OCI-LY3 (cell line): Measurements from ENCODE around the gene IL7R.
"Not testable (repeated sequence)": the region's sequence is repeated elsewhere in the genome, so short reads cannot be mapped to it uniquely, and the experiment has no call there.

Experiments used
- H2AFZ ChIP-seq: fragments of 200-600, 300-600 bp; shearing (Covaris generic); 2 replicates; pipeline ENCODE4 v1.6.0; 2014; ENCODE audit warnings: antibody characterized with exemption, low read depth, low read length
- H3K27ac ChIP-seq: fragments of 200-600, 300-600 bp; sonication (generic); 2 replicates; pipeline ENCODE4 v1.5.1; 2014; ENCODE audit warnings: mild to moderate bottlenecking, low read length, moderate library complexity, mixed read lengths
- H3K27me3 ChIP-seq: fragments of 200-600, 300-600 bp; sonication (generic); 2 replicates; pipeline ENCODE4 v1.6.1; 2014; ENCODE audit warnings: low read depth, low read length, mixed read lengths
- H3K36me3 ChIP-seq: fragments of 200-600, 300-600 bp; sonication (generic); replicated peaks from 2 replicates; pipeline ENCODE3; 2014; ENCODE audit warnings: low read depth, low read length, mixed read lengths
- H3K4me1 ChIP-seq: fragments of 300-600, 200-600 bp; sonication (generic); 2 replicates; pipeline ENCODE4 v1.6.1; 2014; ENCODE audit warnings: low read length, mixed read lengths
- H3K4me2 ChIP-seq: fragments of 200-600, 300-600 bp; sonication (generic); 2 replicates; pipeline ENCODE4 v1.6.1; 2014; ENCODE audit warnings: low read length, mixed read lengths
- H3K4me3 ChIP-seq: fragments of 300-600, 200-600 bp; sonication (generic); 2 replicates; pipeline ENCODE4 v1.5.1; 2014; ENCODE audit warnings: antibody characterized with exemption, mild to moderate bottlenecking, low read length, moderate library complexity
- H3K79me2 ChIP-seq: fragments of 300-600, 200-600 bp; shearing (Covaris generic); 2 replicates; pipeline ENCODE4 v1.6.1; 2014; ENCODE audit warnings: mild to moderate bottlenecking, low read length, mixed read lengths
- H3K9ac ChIP-seq: fragments of 300-600, 200-600 bp; shearing (Covaris generic); 2 replicates; pipeline ENCODE4 v1.6.0; 2014; ENCODE audit warnings: mild to moderate bottlenecking, low read length, moderate library complexity
- H3K9me3 ChIP-seq: fragments of 200-600, 300-600 bp; shearing (Covaris generic); 2 replicates; pipeline ENCODE4 v1.6.1; 2014; ENCODE audit warnings: low read length, mixed read lengths; ENCODE audit not compliant: insufficient read depth
- H4K20me1 ChIP-seq: fragments of 200-600, 300-600 bp; sonication (generic); 2 replicates; pipeline ENCODE4 v1.6.1; 2016; ENCODE audit warnings: low read length, mixed read lengths; ENCODE audit not compliant: insufficient read depth
- EZH2phosphoT487 ChIP-seq: fragments of 200-600 bp; shearing (Covaris generic); IDR thresholded peaks from 2 replicates; pipeline ENCODE4 v1.6.1; 2018; ENCODE audit warnings: antibody characterized with exemption, mixed run types, low read depth
- TF ChIP-seq, protein P1 (sequence below): fragments of 200-600, 300-600 bp; sonication (generic); IDR thresholded peaks from 2 replicates; pipeline ENCODE4 v1.5.1; 2014; ENCODE audit warnings: antibody characterized with exemption, low read length, low read depth

Gene IL7R

DNA sequence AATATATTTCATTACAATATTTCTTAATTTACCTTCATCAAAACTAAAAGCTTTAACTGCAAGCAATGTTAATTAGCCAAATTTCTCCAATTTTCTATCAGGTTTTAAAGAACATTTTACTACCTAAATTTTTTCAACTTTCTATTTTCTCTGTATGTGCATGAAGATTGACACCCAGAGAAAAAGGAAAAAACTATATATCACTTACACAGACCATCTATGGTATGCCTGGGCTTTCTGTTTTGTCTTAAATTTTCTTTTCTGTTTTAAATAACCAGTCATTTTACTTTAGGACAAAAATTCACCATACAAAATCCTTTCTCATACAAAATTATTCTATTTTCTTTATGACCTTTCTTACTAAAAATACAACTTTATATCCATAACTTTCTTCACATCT, 13.8 kb upstream of the IL7R start:
- Histone ChIP-seq H3K36me3 (no peaks in the 10 kb centered on the region), H3K4me1 (no peaks in the 10 kb centered on the region), H3K4me2 (no peak overlapping the region), H3K79me2 (no peaks in the 10 kb centered on the region), H3K9me3 (no peaks in the 10 kb centered on the region), H3K9ac (no peak overlapping the region), H3K27me3 (no peaks in the 10 kb centered on the region), H3K27ac (no peak overlapping the region), H4K20me1 (no peaks in the 10 kb centered on the region), H2AFZ (no peak overlapping the region), H3K4me3 (no peak overlapping the region)
- no peak for TF ChIP-seq EZH2phosphoT487
- TF ChIP-seq, protein P1, sequence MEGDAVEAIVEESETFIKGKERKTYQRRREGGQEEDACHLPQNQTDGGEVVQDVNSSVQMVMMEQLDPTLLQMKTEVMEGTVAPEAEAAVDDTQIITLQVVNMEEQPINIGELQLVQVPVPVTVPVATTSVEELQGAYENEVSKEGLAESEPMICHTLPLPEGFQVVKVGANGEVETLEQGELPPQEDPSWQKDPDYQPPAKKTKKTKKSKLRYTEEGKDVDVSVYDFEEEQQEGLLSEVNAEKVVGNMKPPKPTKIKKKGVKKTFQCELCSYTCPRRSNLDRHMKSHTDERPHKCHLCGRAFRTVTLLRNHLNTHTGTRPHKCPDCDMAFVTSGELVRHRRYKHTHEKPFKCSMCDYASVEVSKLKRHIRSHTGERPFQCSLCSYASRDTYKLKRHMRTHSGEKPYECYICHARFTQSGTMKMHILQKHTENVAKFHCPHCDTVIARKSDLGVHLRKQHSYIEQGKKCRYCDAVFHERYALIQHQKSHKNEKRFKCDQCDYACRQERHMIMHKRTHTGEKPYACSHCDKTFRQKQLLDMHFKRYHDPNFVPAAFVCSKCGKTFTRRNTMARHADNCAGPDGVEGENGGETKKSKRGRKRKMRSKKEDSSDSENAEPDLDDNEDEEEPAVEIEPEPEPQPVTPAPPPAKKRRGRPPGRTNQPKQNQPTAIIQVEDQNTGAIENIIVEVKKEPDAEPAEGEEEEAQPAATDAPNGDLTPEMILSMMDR = no peak

DNA sequence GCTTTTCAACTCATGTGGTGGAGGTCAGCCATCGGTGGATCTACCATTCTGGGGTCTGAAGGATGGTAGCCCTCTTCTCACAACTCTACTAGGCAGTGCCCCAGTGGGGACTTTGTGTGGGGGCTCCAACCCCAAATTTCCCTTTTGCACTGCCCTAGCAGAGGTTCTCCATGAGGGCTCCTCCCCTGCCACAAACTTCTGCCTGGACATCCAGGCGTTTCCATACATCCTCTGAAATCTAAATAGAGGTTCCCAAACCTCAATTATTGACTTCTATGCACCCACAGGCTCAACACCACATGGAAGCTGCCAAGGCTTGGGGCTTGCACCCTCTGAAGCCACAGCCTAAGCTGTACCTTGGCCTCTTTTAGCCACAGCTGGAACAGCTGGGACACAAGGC, 11.2 kb upstream of the IL7R start:
- H3K27me3 ChIP-seq, H3K36me3 ChIP-seq, H3K27ac ChIP-seq, H3K79me2 ChIP-seq, H4K20me1 ChIP-seq, H3K9ac ChIP-seq, H3K9me3 ChIP-seq, H3K4me1 ChIP-seq, H3K4me2 ChIP-seq, H2AFZ ChIP-seq, H3K4me3 ChIP-seq: not testable (repeated sequence)

DNA sequence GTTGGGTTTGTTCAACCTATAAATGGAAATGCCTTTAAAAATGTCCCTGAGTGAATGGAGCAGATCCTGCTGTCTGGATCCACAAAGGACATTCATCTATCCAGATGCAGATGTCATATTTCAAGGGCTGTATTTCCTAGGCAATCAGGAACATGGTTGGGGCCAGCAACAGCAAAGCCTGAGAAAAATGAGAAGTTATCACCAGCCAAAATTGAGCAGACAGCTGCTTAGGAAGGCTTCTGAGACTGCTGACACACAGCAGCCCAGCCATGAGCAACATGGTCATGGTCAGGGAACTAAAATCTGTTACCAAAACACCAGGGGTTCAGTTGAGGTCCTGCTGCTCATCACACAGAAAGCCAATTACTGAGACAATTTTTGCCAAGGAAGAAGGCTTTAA, 9.2 kb upstream of the IL7R start:
- H4K20me1 ChIP-seq = no peaks in the 10 kb centered on the region
- no peaks in the 10 kb centered on the region for H3K36me3 ChIP-seq
- peaks cover 8% of the 10 kb centered on the region for H3K4me1 ChIP-seq
- H3K9ac ChIP-seq = no peak overlapping the region
- no peak overlapping the region for H2AFZ ChIP-seq
- H3K27me3 ChIP-seq = no peaks in the 10 kb centered on the region
- H3K9me3 ChIP-seq = no peaks in the 10 kb centered on the region
- TF ChIP-seq, protein P1 = no peak
- TF ChIP-seq EZH2phosphoT487 = no peak
- no peak overlapping the region for H3K4me3 ChIP-seq
- H3K27ac ChIP-seq = no peak overlapping the region
- no peaks in the 10 kb centered on the region for H3K79me2 ChIP-seq
- no peak overlapping the region for H3K4me2 ChIP-seq

DNA sequence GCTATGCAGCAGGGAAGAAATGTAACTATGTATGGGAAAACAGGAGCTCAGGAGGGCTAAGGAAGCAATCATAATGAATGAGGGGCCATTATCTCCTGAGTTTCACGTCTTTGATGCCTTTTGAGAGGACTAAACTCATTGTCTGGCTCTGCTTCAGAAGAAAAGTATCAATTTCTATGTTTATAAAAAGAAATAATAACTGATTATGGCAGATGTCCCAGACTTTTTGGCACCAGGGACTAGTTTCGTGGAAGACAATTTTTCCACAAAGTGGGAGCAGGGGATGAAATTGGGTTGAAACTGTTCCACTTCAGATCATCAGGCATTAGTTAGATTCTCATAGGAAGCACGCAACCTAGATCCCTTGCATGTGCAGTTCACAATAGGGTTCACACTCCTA, 8.7 kb upstream of the IL7R start:
- H3K27me3 ChIP-seq = no peaks in the 10 kb centered on the region
- H3K4me1 ChIP-seq = peaks cover 13% of the 10 kb centered on the region
- H2AFZ ChIP-seq = no peak overlapping the region
- H3K9ac ChIP-seq = no peak overlapping the region
- no peak for TF ChIP-seq EZH2phosphoT487
- TF ChIP-seq, protein P1 = no peak
- H3K9me3 ChIP-seq = no peaks in the 10 kb centered on the region
- H3K27ac ChIP-seq = no peak overlapping the region
- H3K4me3 ChIP-seq = no peak overlapping the region
- H3K79me2 ChIP-seq = no peaks in the 10 kb centered on the region
- no peaks in the 10 kb centered on the region for H4K20me1 ChIP-seq
- H3K4me2 ChIP-seq = no peak overlapping the region
- H3K36me3 ChIP-seq = no peaks in the 10 kb centered on the region

DNA sequence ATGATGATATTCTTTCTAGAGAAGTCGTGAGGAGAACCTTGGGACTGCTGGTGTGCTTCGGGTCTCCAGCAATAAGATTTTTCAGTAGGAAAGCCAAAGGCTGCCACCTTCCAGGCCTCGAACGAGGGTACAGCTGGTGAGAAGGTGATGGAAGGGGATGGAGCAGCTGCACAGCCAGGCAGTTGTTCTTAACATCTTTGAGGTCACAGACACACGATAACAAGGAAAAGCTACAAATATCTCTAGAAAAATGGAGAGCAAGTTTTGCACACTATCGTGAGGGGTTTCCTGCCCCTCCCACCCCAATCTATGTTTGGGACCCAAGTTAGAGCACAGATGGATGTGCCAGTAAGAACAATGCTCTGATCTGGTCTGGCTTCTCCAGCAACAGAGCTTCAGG, 6.8 kb upstream of the IL7R start:
- Histone ChIP-seq H3K4me2 (no peak overlapping the region), H3K36me3 (no peaks in the 10 kb centered on the region), H3K9me3 (no peaks in the 10 kb centered on the region), H2AFZ (no peak overlapping the region), H4K20me1 (no peaks in the 10 kb centered on the region), H3K4me3 (no peak overlapping the region), H3K4me1 (peaks cover 24% of the 10 kb centered on the region), H3K27me3 (no peaks in the 10 kb centered on the region), H3K79me2 (no peaks in the 10 kb centered on the region), H3K27ac (no peak overlapping the region), H3K9ac (no peak overlapping the region)
- TF ChIP-seq, protein P1 = no peak
- no peak for TF ChIP-seq EZH2phosphoT487
